Measurements from ENCODE around the gene KCNC1. TPM values are rescaled to one million over a fixed set of nuclear protein-coding genes. Genes with fewer than 3 reads are reported as not detected.

The KCNC1 gene
- total and polyA plus RNA-seq, 9 of the 15 experiments (the other 6 are each of a cell fraction or from before 2014, with no cell fraction given), result 0.05 to 0.08 TPM; not detected in 7

- TF ChIP-seq ZFP30 (CRISPR knock-in tag; IDR thresholded peaks at IDR 0.05; ENCODE audit: borderline replicate concordance) (no peak), THRA (IDR thresholded peaks at IDR 0.05) (no peak), RNF219 (CRISPR knock-in tag; IDR thresholded peaks at IDR 0.05) (no peak), CSDE1 (IDR thresholded peaks at IDR 0.05) (no peak), SIN3B (IDR thresholded peaks at IDR 0.05; ENCODE audit: low read depth) (no peak), SMARCE1 (IDR thresholded peaks at IDR 0.05) (no peak), C11orf30 (IDR thresholded peaks at IDR 0.05; ENCODE audit: low read depth) (no peak), HES1 (IDR thresholded peaks at IDR 0.05; ENCODE audit: low read depth) (no peak)
These were observed 31.4 kb downstream of the KCNC1 start (continued) for GRCh38 chr11:17766073-17766359.

Measured in K562 (cell line).